Effector memory CD8-positive, alpha-beta T cell (primary cell): ENCODE measurements around the gene MCRIP1.
"Not testable (repeated sequence)": the region's sequence is repeated elsewhere in the genome, so short reads cannot be mapped to it uniquely, and the experiment has no call there.

ENCODE experiments used
- ATAC-seq: fragments of 150-1000 bp; cut with Tn5 transposase; replicated peaks from 2 replicates; pipeline ENCODE4 v1.10.0; 2021; ENCODE audit warnings: mild to moderate bottlenecking, moderate library complexity
- DNase-seq, 3 experiments: peaks; one replicate each; pipeline ENCODE4 v3.0.0; 2021
- H3K27ac Mint-ChIP-seq, 2 donors: one replicate each; pipeline ENCODE4 v1.8.0; 2022; ENCODE audit warnings: mild to moderate bottlenecking in 2 of 2, mixed read lengths in 2 of 2, moderate library complexity in 2 of 2
- H3K27me3 Mint-ChIP-seq, 2 donors: one replicate each; pipeline ENCODE4 v1.8.0; 2022; ENCODE audit warnings: mixed read lengths in 2 of 2
- H3K36me3 Mint-ChIP-seq: one replicate; pipeline ENCODE4 v1.8.0; 2022; ENCODE audit warnings: mild to moderate bottlenecking, moderate library complexity, mixed read lengths; ENCODE audit not compliant: insufficient read depth
- H3K4me1 Mint-ChIP-seq, 2 donors: one replicate each; pipeline ENCODE4 v1.8.0; 2022; ENCODE audit warnings: low read depth in 2 of 2, mixed read lengths in 2 of 2
- H3K4me3 Mint-ChIP-seq, 2 donors: one replicate each; pipeline ENCODE4 v1.8.0; 2022; ENCODE audit warnings: mild to moderate bottlenecking in 2 of 2, mixed read lengths in 2 of 2, moderate library complexity in 2 of 2
- H3K9me3 Mint-ChIP-seq, 2 donors: one replicate each; pipeline ENCODE4 v1.8.0; 2022; ENCODE audit warnings: mixed read lengths in 2 of 2

The MCRIP1 gene

GRCh38 chr17:81840826-81841778, 8.0 kb upstream of the MCRIP1 start:
- no peak for ATAC-seq
- Mint-ChIP-seq H3K27me3 (no peaks in the 10 kb centered on the region), H3K36me3 (peaks cover 45% of the 10 kb centered on the region), H3K4me1 (peaks cover 0 to 2% of the 10 kb centered on the region in 2 donors), H3K9me3 (no peaks in the 10 kb centered on the region), H3K4me3 (no peak overlapping the region), H3K27ac (no peak overlapping the region)
- no peak for DNase-seq

- peaks cover 36% of the 10 kb centered on the region for H3K36me3 Mint-ChIP-seq
- H3K27ac Mint-ChIP-seq, H3K27me3 Mint-ChIP-seq, DNase-seq, ATAC-seq, H3K4me1 Mint-ChIP-seq, H3K9me3 Mint-ChIP-seq, H3K4me3 Mint-ChIP-seq: not testable (repeated sequence)
Observed at GRCh38 chr17:81840059-81840458, 7.0 kb upstream of the MCRIP1 start.

GRCh38 chr17:81839301-81839700, 6.2 kb upstream of the MCRIP1 start:
- Mint-ChIP-seq H3K4me1 (no peaks in the 10 kb centered on the region), H3K27ac (no peak overlapping the region), H3K4me3 (no peak overlapping the region), H3K36me3 (peaks cover 28% of the 10 kb centered on the region), H3K9me3 (no peaks in the 10 kb centered on the region), H3K27me3 (no peaks in the 10 kb centered on the region)
- DNase-seq (no peak), ATAC-seq (no peak)

- DNase-seq (no peak), ATAC-seq (no peak)
- Mint-ChIP-seq H3K4me3 (no peak overlapping the region), H3K9me3 (no peaks in the 10 kb centered on the region), H3K36me3 (peaks cover 26% of the 10 kb centered on the region), H3K4me1 (peaks cover 0 to under 1% of the 10 kb centered on the region in 2 donors), H3K27ac (no peak overlapping the region), H3K27me3 (no peaks in the 10 kb centered on the region)
Observed at GRCh38 chr17:81838753-81839255, 5.7 kb upstream of the MCRIP1 start.

GRCh38 chr17:81837641-81838040, 4.5 kb upstream of the MCRIP1 start:
- DNase-seq (no peak), ATAC-seq (no peak)
- Mint-ChIP-seq H3K27ac (no peak overlapping the region), H3K27me3 (no peaks in the 10 kb centered on the region), H3K36me3 (peaks cover 16% of the 10 kb centered on the region), H3K4me3 (no peak overlapping the region), H3K4me1 (peaks cover under 1 to 3% of the 10 kb centered on the region in 2 donors), H3K9me3 (no peaks in the 10 kb centered on the region)

GRCh38 chr17:81834831-81835267, 1.8 kb upstream of the MCRIP1 start, which contains the start of gene PPP1R27:
TSS of gene PPP1R27 (minus strand) at chr17:81835050. CDS start at chr17:81834953, 97 bp downstream.
- Mint-ChIP-seq H3K27ac (peak within 1 kb of the TSS; percentile 69 to 76), H3K36me3 (peaks cover 6% of the 10 kb centered on the region), H3K4me3 (peak within 1 kb of the TSS; percentile 73 to 96), H3K9me3 (no peaks in the 10 kb centered on the region), H3K4me1 (peaks cover 17 to 20% of the 10 kb centered on the region in 2 donors), H3K27me3 (no peaks in the 10 kb centered on the region)
- DNase-seq (no peak), ATAC-seq (no peak)

GRCh38 chr17:81833921-81834830, 1.1 kb upstream of the MCRIP1 start:
- peaks cover 20 to 23% of the 10 kb centered on the region in 2 donors for H3K4me1 Mint-ChIP-seq

GRCh38 chr17:81832608-81833159, 407 bp downstream of the MCRIP1 start:
- peak; percentile 38 for ATAC-seq
- Mint-ChIP-seq H3K4me3 (peak overlapping the region; percentile 86 to 96), H3K27me3 (no peaks in the 10 kb centered on the region), H3K4me1 (peaks cover 27 to 28% of the 10 kb centered on the region in 2 donors), H3K36me3 (peaks cover 9% of the 10 kb centered on the region), H3K27ac (peak overlapping the region; percentile 83 to 95), H3K9me3 (no peaks in the 10 kb centered on the region)
- peak; percentile 27 to 41 (median 31) for DNase-seq

More at GRCh38 chr17:81833921-81834830, 1.1 kb upstream of the MCRIP1 start:
- H3K27me3 Mint-ChIP-seq: no peaks in the 10 kb centered on the region
- H3K4me3 Mint-ChIP-seq: peak overlapping the region; percentile 73 to 96
- H3K36me3 Mint-ChIP-seq: peaks cover 6% of the 10 kb centered on the region
- ATAC-seq (no peak), DNase-seq (no peak)
- H3K9me3 Mint-ChIP-seq: no peaks in the 10 kb centered on the region
- peak overlapping the region; percentile 69 to 76 for H3K27ac Mint-ChIP-seq

GRCh38 chr17:81831957-81832607, 1.0 kb downstream of the MCRIP1 start:
- ATAC-seq: peak; percentile 64
- DNase-seq: peak; percentile 38 to 52 (median 47)
- H3K9me3 Mint-ChIP-seq: no peaks in the 10 kb centered on the region
- peak overlapping the region; percentile 86 to 96 for H3K4me3 Mint-ChIP-seq
- H3K4me1 Mint-ChIP-seq: peaks cover 27 to 28% of the 10 kb centered on the region in 2 donors
- peak overlapping the region; percentile 83 to 95 for H3K27ac Mint-ChIP-seq
- H3K27me3 Mint-ChIP-seq: no peaks in the 10 kb centered on the region
- peaks cover 13% of the 10 kb centered on the region for H3K36me3 Mint-ChIP-seq

- no peak for DNase-seq
- Mint-ChIP-seq H3K9me3 (no peaks in the 10 kb centered on the region), H3K4me1 (peaks cover 27 to 28% of the 10 kb centered on the region in 2 donors), H3K27me3 (no peaks in the 10 kb centered on the region), H3K27ac (peak overlapping the region; percentile 83 to 95), H3K36me3 (peaks cover 13% of the 10 kb centered on the region), H3K4me3 (peak overlapping the region; percentile 86 to 96)
- no peak for ATAC-seq
Observed at GRCh38 chr17:81831563-81831956, 1.5 kb downstream of the MCRIP1 start.

- no peak for ATAC-seq
- Mint-ChIP-seq H3K4me1 (peaks cover 32 to 33% of the 10 kb centered on the region in 2 donors), H3K27me3 (no peaks in the 10 kb centered on the region), H3K9me3 (no peaks in the 10 kb centered on the region), H3K36me3 (peaks cover 13% of the 10 kb centered on the region), H3K27ac (peak overlapping the region in 1 of 2 donors; percentile 64), H3K4me3 (no peak overlapping the region)
- DNase-seq: no peak
Observed at GRCh38 chr17:81829858-81830257, 3.2 kb downstream of the MCRIP1 start.

- Mint-ChIP-seq H3K36me3 (peaks cover 11% of the 10 kb centered on the region), H3K4me3 (no peak overlapping the region), H3K27me3 (no peaks in the 10 kb centered on the region), H3K9me3 (no peaks in the 10 kb centered on the region), H3K4me1 (peaks cover 30 to 33% of the 10 kb centered on the region in 2 donors), H3K27ac (peak overlapping the region in 1 of 2 donors; percentile 67)
- ATAC-seq (no peak), DNase-seq (no peak)
Observed at GRCh38 chr17:81828656-81829055, 4.4 kb downstream of the MCRIP1 start.
